ENCODE measurements around the gene RHAG. TPM values are rescaled to one million over a fixed set of nuclear protein-coding genes. Genes with fewer than 3 reads are reported as not detected.

Gene RHAG
- total RNA-seq (2014; rRNA removed; shearing (Covaris generic)): not detected in 2 replicates
- not detected in 2 replicates for total RNA-seq (2022)
- not detected for Bru-seq, nascent RNA
- BruChase-seq, experiment 1, labeled RNA remaining after a 6-hour chase: not detected
- BruChase-seq, experiment 2, labeled RNA remaining after a 2-hour chase: not detected
- long read RNA-seq: 0 reads

DNA sequence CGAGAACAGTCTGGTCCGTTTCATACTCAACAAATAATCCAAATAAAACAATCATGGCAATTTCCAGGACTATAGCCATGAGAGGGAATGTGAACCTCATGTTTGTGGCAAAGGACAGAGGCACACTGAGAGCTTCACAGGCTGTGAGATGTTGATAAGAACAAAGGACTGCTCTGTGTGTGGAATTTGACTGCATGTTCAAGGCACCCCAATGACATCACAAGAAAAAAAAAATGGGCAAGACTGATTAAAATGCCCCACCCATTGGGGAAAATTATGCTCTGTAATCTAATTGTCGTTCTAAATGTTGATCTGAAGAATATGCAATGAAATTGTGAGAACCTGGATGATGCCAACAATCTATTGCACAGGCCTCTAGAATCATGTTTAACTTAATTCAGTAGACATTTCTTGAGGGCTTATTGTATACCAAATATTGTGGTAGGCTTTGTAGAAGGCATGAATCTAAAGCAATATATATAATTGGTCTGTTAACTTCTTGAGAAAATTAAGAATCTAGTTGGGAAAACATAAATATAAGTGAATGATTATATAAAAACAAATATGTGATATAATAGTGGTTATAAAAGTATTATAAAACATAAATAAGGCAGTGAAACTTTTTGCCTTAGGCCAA lies at the start of gene RHAG:
Gene RHAG, minus strand, starts transcription at position 127 of the 637 bp plus-strand sequence. Its CDS starts 27 bp downstream, at position 100.
- no peak within 1 kb of the TSS for H3K27ac ChIP-seq (ENCODE audit: low read depth, low read length, poor library complexity, severe bottlenecking)
- no peaks in the 10 kb centered on the region for H3K36me3 ChIP-seq (ENCODE audit: insufficient read depth, low read length)
- no peaks in the 10 kb centered on the region for H3K9me2 ChIP-seq (ENCODE audit: insufficient read depth, low read length)
- H3K9me3 ChIP-seq (ENCODE audit: low read length): no peaks in the 10 kb centered on the region
- intact Hi-C loops (cut with micrococcal nuclease; ENCODE audit: unreplicated experiment): no loop called here
- no TSS peak for BruUV-seq (replicated peaks)
- ChIA-PET CTCF (ENCODE audit: unreplicated experiment) (no interaction called here), POLR2A (no interaction called here)
- TF ChIP-seq EZH2phosphoT487 (IDR thresholded peaks at IDR 0.05; ENCODE audit: borderline replicate concordance, low read depth, low read length): no peak
- no peak for TF ChIP-seq CTCF (conservative IDR thresholded peaks at IDR 0.05; ENCODE audit: low read length)
- no peak within 1 kb of the TSS for H3K4me3 ChIP-seq (ENCODE audit: low read depth, low read length, poor library complexity, severe bottlenecking)
- no peak within 1 kb of the TSS for H3K4me2 ChIP-seq (ENCODE audit: low read length)
- no peak for DNase-seq (ENCODE audit: low spot score)
- no peak within 1 kb of the TSS for H2AFZ ChIP-seq (ENCODE audit: low read length)
- H3K4me1 ChIP-seq (ENCODE audit: insufficient read depth, low read length, poor library complexity, severe bottlenecking): no peaks in the 10 kb centered on the region
- H3K79me2 ChIP-seq (ENCODE audit: insufficient read depth, low read depth, low read length): no peaks in the 10 kb centered on the region
- H4K20me1 ChIP-seq (ENCODE audit: insufficient read depth, low read length): no peaks in the 10 kb centered on the region

- no peaks in the 10 kb centered on the region for H4K20me1 ChIP-seq (ENCODE audit: insufficient read depth, low read length)
- CTCF ChIA-PET (ENCODE audit: unreplicated experiment): no interaction called here
- H3K9me2 ChIP-seq (ENCODE audit: insufficient read depth, low read length): no peaks in the 10 kb centered on the region
- H3K4me2 ChIP-seq (ENCODE audit: low read length): no peak overlapping the region
- no peak overlapping the region for H3K27ac ChIP-seq (ENCODE audit: low read depth, low read length, poor library complexity, severe bottlenecking)
- no peaks in the 10 kb centered on the region for H3K79me2 ChIP-seq (ENCODE audit: insufficient read depth, low read depth, low read length)
- H3K4me1 ChIP-seq (ENCODE audit: insufficient read depth, low read length, poor library complexity, severe bottlenecking): no peaks in the 10 kb centered on the region
- POLR2A ChIA-PET: no interaction called here
- no TSS peak for BruUV-seq (replicated peaks)
- H3K36me3 ChIP-seq (ENCODE audit: insufficient read depth, low read length): no peaks in the 10 kb centered on the region
- intact Hi-C loops (cut with micrococcal nuclease; ENCODE audit: unreplicated experiment): no loop called here
- H3K4me3 ChIP-seq (ENCODE audit: low read depth, low read length, poor library complexity, severe bottlenecking): no peak overlapping the region
- no peak for TF ChIP-seq CTCF (conservative IDR thresholded peaks at IDR 0.05; ENCODE audit: low read length)
- H2AFZ ChIP-seq (ENCODE audit: low read length): no peak overlapping the region
- DNase-seq (ENCODE audit: low spot score): no peak
- H3K9me3 ChIP-seq (ENCODE audit: low read length): no peaks in the 10 kb centered on the region
These were observed 40.1 kb upstream of the RHAG start for GRCh38 chr6:49676671-49677281.

DNA sequence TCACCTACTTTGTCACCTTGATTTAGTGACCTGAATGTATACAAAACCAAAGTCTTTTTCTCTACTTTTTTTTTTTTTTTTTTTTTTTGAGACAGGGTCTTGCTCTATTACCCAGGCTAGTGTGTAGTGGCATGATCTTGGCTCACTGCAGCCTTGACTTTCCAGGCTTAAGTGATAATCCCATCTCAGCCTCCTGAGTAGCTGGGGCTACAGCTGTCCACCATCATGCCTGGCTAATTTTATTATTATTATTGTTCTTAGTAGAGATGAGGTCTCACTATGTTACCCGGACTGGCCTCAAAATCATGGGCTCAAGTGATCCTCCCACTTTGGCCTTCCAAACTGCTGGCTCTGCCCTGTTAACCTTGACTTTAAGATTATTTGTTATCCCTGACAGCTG lies 39.2 kb upstream of the RHAG start:
- intact Hi-C loops (cut with micrococcal nuclease; ENCODE audit: unreplicated experiment): no loop called here
- TF ChIP-seq CTCF (conservative IDR thresholded peaks at IDR 0.05; ENCODE audit: low read length) (no peak), EZH2phosphoT487 (IDR thresholded peaks at IDR 0.05; ENCODE audit: borderline replicate concordance, low read depth, low read length) (no peak)
- BruUV-seq (replicated peaks): no TSS peak
- Histone ChIP-seq H3K4me3 (ENCODE audit: low read depth, low read length, poor library complexity, severe bottlenecking) (no peak overlapping the region), H3K9me2 (ENCODE audit: insufficient read depth, low read length) (no peaks in the 10 kb centered on the region), H3K4me2 (ENCODE audit: low read length) (no peak overlapping the region), H4K20me1 (ENCODE audit: insufficient read depth, low read length) (no peaks in the 10 kb centered on the region), H2AFZ (ENCODE audit: low read length) (no peak overlapping the region), H3K79me2 (ENCODE audit: insufficient read depth, low read depth, low read length) (no peaks in the 10 kb centered on the region), H3K27ac (ENCODE audit: low read depth, low read length, poor library complexity, severe bottlenecking) (no peak overlapping the region), H3K9me3 (ENCODE audit: low read length) (no peaks in the 10 kb centered on the region), H3K36me3 (ENCODE audit: insufficient read depth, low read length) (no peaks in the 10 kb centered on the region), H3K4me1 (ENCODE audit: insufficient read depth, low read length, poor library complexity, severe bottlenecking) (no peaks in the 10 kb centered on the region)
- CTCF ChIA-PET (ENCODE audit: unreplicated experiment): no interaction called here
- DNase-seq (ENCODE audit: low spot score): no peak
- POLR2A ChIA-PET: no interaction called here

Data from OCI-LY7 (cell line).